Skin epidermis (tissue), 12 donors: ENCODE measurements around the gene SMPD2.

Experiments
- H3K27ac ChIP-seq, 21 experiments: fragments of 200-600 bp; sonication (generic) in 11 of 21; one replicate each; pipeline ENCODE4 v1.5.0; 2020; ENCODE audit warnings: mild to moderate bottlenecking in 3 of 21, inconsistent platforms in 2 of 21, moderate library complexity in 2 of 21
- H3K4me3 ChIP-seq, 7 experiments: fragments of 200-600 bp; sonication (generic) in 2 of 7; one replicate each; pipeline ENCODE4 v1.5.0; 2020; ENCODE audit warnings: inconsistent platforms in 2 of 7, mild to moderate bottlenecking in 2 of 7, moderate library complexity in 1 of 7

SMPD2 gene

GRCh38 chr6:109445382-109445781 is 4.9 kb downstream of the SMPD2 start:
- no peak overlapping the region for H3K4me3 ChIP-seq
- no peak overlapping the region for H3K27ac ChIP-seq

GRCh38 chr6:109446072-109446471 is 5.5 kb downstream of the SMPD2 start:
- H3K27ac ChIP-seq, result no peak overlapping the region
- no peak overlapping the region for H3K4me3 ChIP-seq

- Histone ChIP-seq H3K27ac (no peak overlapping the region), H3K4me3 (no peak overlapping the region)
Measured at GRCh38 chr6:109446541-109446940, 6.0 kb downstream of the SMPD2 start.

GRCh38 chr6:109447087-109447486 is 6.6 kb downstream of the SMPD2 start:
- Histone ChIP-seq H3K27ac (no peak overlapping the region), H3K4me3 (no peak overlapping the region)

- H3K4me3 ChIP-seq, result no peak overlapping the region
- H3K27ac ChIP-seq, result peak overlapping the region in 1 of 21 experiments; percentile 16
Measured at GRCh38 chr6:109447878-109448555, 7.5 kb downstream of the SMPD2 start.

GRCh38 chr6:109448615-109449014 is 8.1 kb downstream of the SMPD2 start:
- no peak overlapping the region for H3K4me3 ChIP-seq
- peak overlapping the region in 2 of 21 experiments; percentile 16 to 51 for H3K27ac ChIP-seq

- no peak overlapping the region for H3K4me3 ChIP-seq
- H3K27ac ChIP-seq, result peak overlapping the region in 3 of 21 experiments; percentile 16 to 72 (median 51)
Measured at GRCh38 chr6:109449064-109449794, 8.7 kb downstream of the SMPD2 start.

- Histone ChIP-seq H3K4me3 (no peak overlapping the region), H3K27ac (peak overlapping the region in 6 of 21 experiments; percentile 4 to 72 (median 15))
Measured at GRCh38 chr6:109449795-109450673, 9.5 kb downstream of the SMPD2 start.

- no peak overlapping the region for H3K4me3 ChIP-seq
- H3K27ac ChIP-seq, result no peak overlapping the region
Measured at GRCh38 chr6:109450801-109451200, 10.3 kb downstream of the SMPD2 start.

GRCh38 chr6:109451376-109451775 is 10.9 kb downstream of the SMPD2 start:
- H3K4me3 ChIP-seq, result no peak overlapping the region
- H3K27ac ChIP-seq, result no peak overlapping the region

GRCh38 chr6:109452181-109452580 is 11.7 kb downstream of the SMPD2 start:
- Histone ChIP-seq H3K4me3 (no peak overlapping the region), H3K27ac (no peak overlapping the region)

- no peak overlapping the region for H3K4me3 ChIP-seq
- H3K27ac ChIP-seq, result peak overlapping the region in 2 of 21 experiments; percentile 84 to 98
Measured at GRCh38 chr6:109453156-109453555, 12.6 kb downstream of the SMPD2 start.

GRCh38 chr6:109453594-109454495 is 13.3 kb downstream of the SMPD2 start:
- H3K27ac ChIP-seq, result peak overlapping the region; percentile 29 to 98 (median 89)
- peak overlapping the region; percentile 49 to 77 (median 71) for H3K4me3 ChIP-seq

- Histone ChIP-seq H3K4me3 (peak overlapping the region; percentile 49 to 77 (median 71)), H3K27ac (peak overlapping the region; percentile 52 to 98 (median 89))
Measured at GRCh38 chr6:109454496-109455436, 14.2 kb downstream of the SMPD2 start.

GRCh38 chr6:109455437-109456110 is 15.1 kb downstream of the SMPD2 start, which contains the start of gene MICAL1:
Gene MICAL1, minus strand, starts transcription at chr6:109455772. Its CDS starts 1,576 bp downstream, at chr6:109454196.
- peak within 1 kb of the TSS; percentile 52 to 98 (median 89) for H3K27ac ChIP-seq

GRCh38 chr6:109456111-109456583 is 15.6 kb downstream of the SMPD2 start:
- Histone ChIP-seq H3K4me3 (peak overlapping the region; percentile 49 to 77 (median 71)), H3K27ac (peak overlapping the region in 20 of 21 experiments; percentile 81 to 98 (median 90))

More at GRCh38 chr6:109455437-109456110, 15.1 kb downstream of the SMPD2 start, which contains the start of gene MICAL1:
- H3K4me3 ChIP-seq, result peak within 1 kb of the TSS; percentile 49 to 77 (median 71)
